ENCODE measurements around the gene CFAP206.
"Not testable (repeated sequence)": the region's sequence is repeated elsewhere in the genome, so short reads cannot be mapped to it uniquely, and the experiment has no call there.

Gene CFAP206

GRCh38 chr6:87430499-87430898 is 22.7 kb downstream of the CFAP206 start:
- no peak for DNase-seq

- no peak for DNase-seq
Measured at GRCh38 chr6:87431263-87431662, 23.5 kb downstream of the CFAP206 start.

GRCh38 chr6:87436435-87436834 is 28.7 kb downstream of the CFAP206 start:
- DNase-seq: no peak

GRCh38 chr6:87441711-87442110 is 33.9 kb downstream of the CFAP206 start:
- DNase-seq: no peak

GRCh38 chr6:87444362-87444761 is 36.6 kb downstream of the CFAP206 start:
- no peak for DNase-seq

GRCh38 chr6:87465051-87465450 is 57.3 kb downstream of the CFAP206 start:
- no peak for DNase-seq

- no peak for DNase-seq
Measured at GRCh38 chr6:87472525-87473418, 65.0 kb downstream of the CFAP206 start, which contains the start of gene SLC35A1. SLC35A1 (plus strand) TSS chr6:87472974; CDS start chr6:87473004, 30 bp downstream.

GRCh38 chr6:87473419-87473903 is 65.7 kb downstream of the CFAP206 start:
- no peak for DNase-seq

- no peak for DNase-seq
Measured at GRCh38 chr6:87481931-87482330, 74.2 kb downstream of the CFAP206 start.

GRCh38 chr6:87482366-87482765 is 74.6 kb downstream of the CFAP206 start:
- DNase-seq: peak; percentile 27

GRCh38 chr6:87483929-87484328 is 76.2 kb downstream of the CFAP206 start:
- DNase-seq: no peak

GRCh38 chr6:87484491-87484890 is 76.7 kb downstream of the CFAP206 start:
- no peak for DNase-seq

- no peak for DNase-seq
Measured at GRCh38 chr6:87487555-87487954, 79.8 kb downstream of the CFAP206 start.

- not testable (repeated sequence) for DNase-seq
Measured at GRCh38 chr6:87489326-87489725, 81.6 kb downstream of the CFAP206 start.

- no peak for DNase-seq
Measured at GRCh38 chr6:87494761-87495422, 87.1 kb downstream of the CFAP206 start.

GRCh38 chr6:87498048-87498447 is 90.3 kb downstream of the CFAP206 start:
- DNase-seq: no peak

GRCh38 chr6:87501809-87502572 is 94.2 kb downstream of the CFAP206 start:
- DNase-seq: no peak

- DNase-seq: no peak
Measured at GRCh38 chr6:87504441-87504840, 96.7 kb downstream of the CFAP206 start.

All from SIG-M5 (cell line).